K562 (cell line): Measurements from ENCODE around the gene POSTN. TPM values are rescaled to one million over a fixed set of nuclear protein-coding genes. Genes with fewer than 3 reads are reported as not detected.

Experiments
- ATAC-seq: fragments of 200-7000 bp; cut with Tn5 transposase; 3 replicates; pipeline ENCODE4 v1.9.1; 2020; ENCODE audit warnings: moderate library complexity
- BruUV-seq: library from RNA; stranded (reverse); fragments of 400-500 nt; replicated peaks from 2 replicates; lab custom pipeline; 2021; lab: Mats Ljungman, UMichigan
- CTCF ChIA-PET: fragments of 300-600 bp; formaldehyde crosslinking; extraction: SDS; loops from one replicate; lab custom pipeline; 2021; ENCODE audit warnings: low intra/inter-chr PET ratio; lab: Yijun Ruan, JAX
- POLR2A ChIA-PET: fragments of 300-600, 350-650 bp; sonication (Branson Sonifier 250); formaldehyde crosslinking; extraction: SDS; loops from one replicate; lab custom pipeline; 2021; ENCODE audit warnings: antibody characterized with exemption, inconsistent platforms; lab: Yijun Ruan, JAX
- DNase-seq, 4 experiments: peaks; one replicate each; pipeline versions ENCODE4 v3.0.0 to v3.0.0-alpha.2; 2011 to 2018; ENCODE audit warnings: low spot score in 3 of 4, mixed read lengths in 3 of 4; ENCODE audit errors: extremely low read depth in 1 of 4
- FAIRE-seq: peaks from 2 replicates; lab custom pipeline; 2011; peaks lifted over from hg19 to GRCh38; lab: Jason Lieb, UNC
- H2AFZ ChIP-seq: 2 replicates; pipeline ENCODE4 v1.6.0; 2011; ENCODE audit warnings: low read depth, low read length, control low read depth, inconsistent platforms
- H3K27ac ChIP-seq: fragments of 200-600 bp; 3 replicates; pipeline ENCODE4 v1.8.0; 2011; ENCODE audit warnings: low read depth, mild to moderate bottlenecking, control low read depth, inconsistent platforms, low read length, moderate library complexity, mixed read lengths; ENCODE audit errors: extremely low read depth
- H3K27me3 ChIP-seq, 2 experiments: fragments of 300-600 bp in 1 of 2; 2 replicates in 1 of 2; 3 replicates in 1 of 2; pipeline versions ENCODE4 v1.6.0 to v1.8.0; 2011; ENCODE audit warnings: inconsistent platforms in 2 of 2, low read length in 2 of 2, mild to moderate bottlenecking in 1 of 2, mixed read lengths in 1 of 2, moderate library complexity in 1 of 2; ENCODE audit not compliant: control insufficient read depth in 2 of 2, insufficient read depth in 2 of 2
- H3K36me3 ChIP-seq: fragments of 300-600 bp; 3 replicates; pipeline ENCODE4 v1.8.0; 2011; ENCODE audit warnings: mild to moderate bottlenecking, low read length, inconsistent platforms; ENCODE audit not compliant: control insufficient read depth, insufficient read depth
- H3K4me1 ChIP-seq, 2 experiments: fragments of 200-600 bp in 1 of 2; replicated peaks in 1 of 2; 2 replicates in 1 of 2; 3 replicates in 1 of 2; pipeline versions ENCODE4 v1.5.1 to v1.8.0; 2011; ENCODE audit warnings: inconsistent platforms in 2 of 2, low read length in 2 of 2, mild to moderate bottlenecking in 1 of 2, mixed read lengths in 1 of 2, moderate library complexity in 1 of 2; ENCODE audit not compliant: control insufficient read depth in 2 of 2, insufficient read depth in 2 of 2
- H3K4me2 ChIP-seq: 2 replicates; pipeline ENCODE4 v1.6.1; 2011; ENCODE audit warnings: low read length, control low read depth, inconsistent platforms, mixed read lengths; ENCODE audit not compliant: insufficient read depth
- H3K4me3 ChIP-seq: fragments of 200-600 bp; sonication (generic), shearing (Covaris generic); 2 replicates; pipeline ENCODE4 v1.5.1; 2016; ENCODE audit warnings: control low read depth, inconsistent platforms
- H3K79me2 ChIP-seq: fragments of 200-600 bp; 3 replicates; pipeline ENCODE4 v1.8.0; 2011; ENCODE audit warnings: low read length, inconsistent platforms; ENCODE audit not compliant: control insufficient read depth, insufficient read depth
- H3K9ac ChIP-seq, 2 experiments: 2 replicates each; pipeline versions ENCODE4 v1.6.0 to v1.6.1; 2011; ENCODE audit warnings: low read depth in 2 of 2, low read length in 2 of 2, control low read depth in 1 of 2, inconsistent platforms in 1 of 2, mild to moderate bottlenecking in 1 of 2, mixed read lengths in 1 of 2; ENCODE audit not compliant: insufficient read depth in 1 of 2
- H3K9me1 ChIP-seq: one replicate; pipeline ENCODE4 v1.6.0; 2011; ENCODE audit warnings: inconsistent platforms, mild to moderate bottlenecking, low read length, moderate library complexity; ENCODE audit not compliant: control insufficient read depth, insufficient read depth
- H3K9me3 ChIP-seq: replicated peaks from 2 replicates; pipeline ENCODE4 v1.5.1; 2011; ENCODE audit warnings: low read depth, low read length, inconsistent platforms; ENCODE audit not compliant: control insufficient read depth, insufficient read depth
- H4K20me1 ChIP-seq: replicated peaks from 2 replicates; pipeline ENCODE4 v1.6.1; 2011; ENCODE audit warnings: low read length, inconsistent platforms, mixed read lengths; ENCODE audit not compliant: control insufficient read depth, insufficient read depth
- ATF4 ChIP-seq: fragments of 450-650 bp; formaldehyde crosslinking; IDR thresholded peaks from 2 replicates; pipeline ENCODE4 v1.4.0; 2022; ENCODE audit warnings: mild to moderate bottlenecking, moderate library complexity
- CBX2 ChIP-seq: fragments of 200-600 bp; sonication (generic); IDR thresholded peaks from one replicate; pipeline ENCODE4 v1.6.1; 2012; ENCODE audit warnings: mild to moderate bottlenecking, low read length, inconsistent platforms; ENCODE audit not compliant: insufficient read depth, poor library complexity, severe bottlenecking
- HBP1 ChIP-seq: fragments of 450-650 bp; formaldehyde crosslinking; IDR thresholded peaks from 2 replicates; pipeline ENCODE4 v1.4.0; 2022; ENCODE audit warnings: missing genetic modification characterization
- SP1 ChIP-seq: sonication (generic); formaldehyde crosslinking; IDR thresholded peaks from 2 replicates; pipeline ENCODE4 v1.8.1; 2022; ENCODE audit warnings: mild to moderate bottlenecking, missing genetic modification reagents
- ZNF280B ChIP-seq: fragments of 250-450 bp; sonication (Bioruptor Pico); IDR thresholded peaks from 2 replicates; pipeline ENCODE4 v1.5.1; 2021; ENCODE audit warnings: mild to moderate bottlenecking
- WGBS: fragments of 100-300 bp; shearing (Covaris generic); methylation state at CpG from one replicate; pipeline ENCODE4 v1.1.6; 2016; ENCODE audit warnings: low coverage, mixed read lengths; ENCODE audit not compliant: insufficient coverage; ENCODE audit errors: missing lambda C conversion rate; 5-methylcytosine and 5-hydroxymethylcytosine counted together
- in situ Hi-C: fragments of 300-500 bp; cut with MboI; formaldehyde crosslinking; loops from 4 replicates; pipeline ENCODE4 v1.15.0; 2018; ENCODE audit warnings: inconsistent platforms, mixed read lengths
- intact Hi-C: fragments of 100-400 bp; cut with micrococcal nuclease; formaldehyde crosslinking; loops from 2 replicates; pipeline ENCODE4 v1.14.2; 2022
- polyA plus RNA-seq, 8 experiments: library from polyadenylated mRNA; depleted of rRNA in 4 of 8; stranded (reverse) in 5 of 8; unstranded in 3 of 8; fragments of >200 nt; fragmentation: Nextera tagmentation in 2 of 8; fragmentation: Illumina TruSeq in 1 of 8; extraction: Ambion mirVana in 2 of 8; extraction: Trizol in 1 of 8; gene quantifications; 2 replicates each; pipeline versions ENCODE4 v1.2.1 to v1.2.3, GENCODE V29; 2011 to 2014; ENCODE audit warnings: inconsistent platforms in 1 of 8, missing spikeins in 1 of 8
- total RNA-seq, 7 experiments: library from RNA; depleted of rRNA in 6 of 7; stranded (reverse); fragments of >200 nt in 6 of 7; fragmentation: Illumina TruSeq in 2 of 7; extraction: Trizol in 2 of 7; gene quantifications; 2 replicates each; pipeline versions ENCODE4 v1.2.1 to v1.2.3, GENCODE V29; 2011 to 2021; ENCODE audit warnings: low replicate concordance in 1 of 7

The POSTN gene
- total and polyA plus RNA-seq, 9 of the 15 experiments (the other 6 are each of a cell fraction or from before 2014, with no cell fraction given) = 0.01 to 0.04 TPM; not detected in 7

GRCh38 chr13:37641391-37641790, 42.8 kb upstream of the POSTN start:
- Histone ChIP-seq H3K9ac (no peak overlapping the region), H3K36me3 (no peaks in the 10 kb centered on the region), H3K9me1 (no peaks in the 10 kb centered on the region), H4K20me1 (no peaks in the 10 kb centered on the region), H3K4me2 (no peak overlapping the region), H3K4me1 (no peaks in the 10 kb centered on the region), H3K27me3 (no peaks in the 10 kb centered on the region), H2AFZ (no peak overlapping the region), H3K9me3 (no peaks in the 10 kb centered on the region), H3K4me3 (no peak overlapping the region), H3K79me2 (no peaks in the 10 kb centered on the region), H3K27ac (no peak overlapping the region)
- ChIA-PET CTCF (no interaction called here), POLR2A (no interaction called here)
- TF ChIP-seq HBP1 (CRISPR knock-in tag) = no peak
- TF ChIP-seq SP1 (CRISPR knock-in tag) = no peak
- no peak for TF ChIP-seq CBX2
- intact Hi-C loops = loop anchor here (5.0 kb wide), 1 partner anchor 406 kb away; no protein-coding TSS in a partner anchor
- BruUV-seq = no TSS peak
- in situ Hi-C loops = no loop called here
- WGBS = 0% methylated on average over 2 of the region's 2 CpGs
- FAIRE-seq = no peak
- ATAC-seq = no peak
- no peak for DNase-seq

GRCh38 chr13:37640499-37640898, 41.9 kb upstream of the POSTN start:
- BruUV-seq = no TSS peak
- Histone ChIP-seq H3K27ac (no peak overlapping the region), H3K4me3 (no peak overlapping the region), H3K4me2 (no peak overlapping the region), H3K27me3 (no peaks in the 10 kb centered on the region), H3K9ac (no peak overlapping the region), H4K20me1 (no peaks in the 10 kb centered on the region), H3K9me1 (no peaks in the 10 kb centered on the region), H3K4me1 (no peaks in the 10 kb centered on the region), H3K36me3 (no peaks in the 10 kb centered on the region), H2AFZ (no peak overlapping the region), H3K9me3 (no peaks in the 10 kb centered on the region), H3K79me2 (no peaks in the 10 kb centered on the region)
- intact Hi-C loops = loop anchor here (5.0 kb wide), 1 partner anchor 407 kb away; no protein-coding TSS in a partner anchor
- ChIA-PET CTCF (no interaction called here), POLR2A (no interaction called here)
- 0% methylated on average over 2 of the region's 2 CpGs for WGBS
- DNase-seq = peak in 3 of 4 experiments; percentile 3 to 14 (median 3)
- no peak for FAIRE-seq
- ATAC-seq = peak; percentile 56; the same call in 1 of the 3 replicates
- in situ Hi-C loops = no loop called here
- TF ChIP-seq ATF4 (no peak), ZNF280B (CRISPR knock-in tag) (no peak)
